ENCODE measurements around the gene PRR18.
A peak's percentile ranks its signal among the peaks of the same experiment; 100 is the strongest.

PRR18 gene

DNA sequence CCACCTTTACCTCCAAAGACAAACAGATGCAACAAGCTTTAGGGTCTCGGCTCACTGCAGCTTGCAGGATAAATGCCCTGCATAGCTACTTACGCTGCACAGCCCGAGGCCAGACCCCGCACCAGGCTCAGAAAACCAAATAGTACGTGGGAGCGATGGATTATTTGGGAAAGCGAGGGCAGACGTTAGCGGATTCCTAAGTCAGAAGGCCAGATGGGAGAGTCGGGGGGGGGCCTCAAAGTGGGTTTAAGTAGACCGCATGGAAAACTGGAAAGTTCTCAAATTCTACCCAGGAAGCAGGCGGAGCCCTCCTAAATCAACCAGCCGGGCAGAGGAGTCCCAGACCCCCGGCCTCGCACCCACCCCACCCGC is 33.8 kb upstream of the PRR18 start:
- Histone ChIP-seq H3K27me3 (ENCODE audit: insufficient read depth, low read length, poor library complexity) (no peaks in the 10 kb centered on the region), H3K79me2 (ENCODE audit: insufficient read depth, low read length) (peaks cover 60% of the 10 kb centered on the region), H3K4me2 (ENCODE audit: insufficient read depth, low read length) (peak overlapping the region; percentile 67), H3K27ac (ENCODE audit: low read length) (peak overlapping the region; percentile 77), H3K36me3 (ENCODE audit: insufficient read depth, low read length) (peaks cover 35% of the 10 kb centered on the region), H3K9me3 (ENCODE audit: insufficient read depth, low read length, severe bottlenecking) (no peaks in the 10 kb centered on the region), H3K9ac (ENCODE audit: low read depth, low read length) (peak overlapping the region; percentile 87), H2AFZ (ENCODE audit: low read depth, low read length) (peak overlapping the region; percentile 90), H4K20me1 (ENCODE audit: insufficient read depth, low read length) (peaks cover 38% of the 10 kb centered on the region), H3K4me3 (ENCODE audit: low read depth in 1 of 2, low read length in 2 of 2) (peak overlapping the region; percentile 76 to 79), H3K4me1 (ENCODE audit: insufficient read depth, low read length) (peaks cover 55% of the 10 kb centered on the region)
- DNase-seq, result peak; percentile 41
- ATAC-seq (ENCODE audit: insufficient read depth, low read depth), result peak; percentile 53
- TF ChIP-seq, protein P1, sequence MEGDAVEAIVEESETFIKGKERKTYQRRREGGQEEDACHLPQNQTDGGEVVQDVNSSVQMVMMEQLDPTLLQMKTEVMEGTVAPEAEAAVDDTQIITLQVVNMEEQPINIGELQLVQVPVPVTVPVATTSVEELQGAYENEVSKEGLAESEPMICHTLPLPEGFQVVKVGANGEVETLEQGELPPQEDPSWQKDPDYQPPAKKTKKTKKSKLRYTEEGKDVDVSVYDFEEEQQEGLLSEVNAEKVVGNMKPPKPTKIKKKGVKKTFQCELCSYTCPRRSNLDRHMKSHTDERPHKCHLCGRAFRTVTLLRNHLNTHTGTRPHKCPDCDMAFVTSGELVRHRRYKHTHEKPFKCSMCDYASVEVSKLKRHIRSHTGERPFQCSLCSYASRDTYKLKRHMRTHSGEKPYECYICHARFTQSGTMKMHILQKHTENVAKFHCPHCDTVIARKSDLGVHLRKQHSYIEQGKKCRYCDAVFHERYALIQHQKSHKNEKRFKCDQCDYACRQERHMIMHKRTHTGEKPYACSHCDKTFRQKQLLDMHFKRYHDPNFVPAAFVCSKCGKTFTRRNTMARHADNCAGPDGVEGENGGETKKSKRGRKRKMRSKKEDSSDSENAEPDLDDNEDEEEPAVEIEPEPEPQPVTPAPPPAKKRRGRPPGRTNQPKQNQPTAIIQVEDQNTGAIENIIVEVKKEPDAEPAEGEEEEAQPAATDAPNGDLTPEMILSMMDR (IDR thresholded peaks at IDR 0.05; ENCODE audit: borderline replicate concordance, extremely low read depth, low read length, poor library complexity, severe bottlenecking), result no peak
- no peak for TF ChIP-seq EZH2 (IDR thresholded peaks at IDR 0.05; ENCODE audit: borderline replicate concordance, low read depth, low read length, severe bottlenecking)

DNA sequence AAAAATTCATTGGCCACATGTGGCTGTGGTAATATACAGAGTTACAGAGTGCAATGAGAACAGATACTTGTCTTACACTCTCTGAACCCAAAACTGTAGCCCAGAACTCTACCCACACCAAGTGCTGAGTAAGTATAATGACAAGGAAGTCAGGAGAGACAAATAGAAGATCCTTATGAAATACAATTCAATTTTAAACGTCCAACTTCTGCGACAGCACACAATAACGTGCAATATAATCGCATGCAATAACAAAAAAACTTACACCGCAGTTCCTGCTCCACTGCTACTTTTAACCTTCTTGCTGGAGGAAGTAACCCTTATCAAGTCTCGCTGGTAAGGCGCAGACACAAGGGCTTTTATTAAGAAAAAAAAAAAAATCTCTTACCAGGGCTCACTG is 33.3 kb upstream of the PRR18 start:
- Histone ChIP-seq H3K36me3 (ENCODE audit: insufficient read depth, low read length) (peaks cover 40% of the 10 kb centered on the region), H3K4me3 (ENCODE audit: low read depth in 1 of 2, low read length in 2 of 2) (peak overlapping the region; percentile 76 to 79), H3K4me2 (ENCODE audit: insufficient read depth, low read length) (peak overlapping the region; percentile 67), H4K20me1 (ENCODE audit: insufficient read depth, low read length) (peaks cover 39% of the 10 kb centered on the region), H3K9ac (ENCODE audit: low read depth, low read length) (peak overlapping the region; percentile 87), H3K27ac (ENCODE audit: low read length) (peak overlapping the region; percentile 77), H3K27me3 (ENCODE audit: insufficient read depth, low read length, poor library complexity) (no peaks in the 10 kb centered on the region), H3K79me2 (ENCODE audit: insufficient read depth, low read length) (peaks cover 65% of the 10 kb centered on the region), H3K4me1 (ENCODE audit: insufficient read depth, low read length) (peaks cover 60% of the 10 kb centered on the region), H2AFZ (ENCODE audit: low read depth, low read length) (peak overlapping the region; percentile 90), H3K9me3 (ENCODE audit: insufficient read depth, low read length, severe bottlenecking) (no peaks in the 10 kb centered on the region)
- TF ChIP-seq, protein P1 (IDR thresholded peaks at IDR 0.05; ENCODE audit: borderline replicate concordance, extremely low read depth, low read length, poor library complexity, severe bottlenecking), result no peak
- TF ChIP-seq EZH2 (IDR thresholded peaks at IDR 0.05; ENCODE audit: borderline replicate concordance, low read depth, low read length, severe bottlenecking), result no peak
- ATAC-seq (ENCODE audit: insufficient read depth, low read depth) (peak; percentile 23), DNase-seq (no peak)

- peaks cover 91% of the 10 kb centered on the region for H3K79me2 ChIP-seq (ENCODE audit: insufficient read depth, low read length)
- no peak overlapping the region for H2AFZ ChIP-seq (ENCODE audit: low read depth, low read length)
- no peak for ATAC-seq (ENCODE audit: insufficient read depth, low read depth)
- peaks cover 60% of the 10 kb centered on the region for H3K36me3 ChIP-seq (ENCODE audit: insufficient read depth, low read length)
- peak overlapping the region; percentile 4; the same call in 1 of the 2 replicates for H3K27ac ChIP-seq (ENCODE audit: low read length)
- H3K9ac ChIP-seq (ENCODE audit: low read depth, low read length), result no peak overlapping the region
- H3K9me3 ChIP-seq (ENCODE audit: insufficient read depth, low read length, severe bottlenecking), result no peaks in the 10 kb centered on the region
- H3K27me3 ChIP-seq (ENCODE audit: insufficient read depth, low read length, poor library complexity), result no peaks in the 10 kb centered on the region
- peaks cover 86% of the 10 kb centered on the region for H3K4me1 ChIP-seq (ENCODE audit: insufficient read depth, low read length)
- peaks cover 46% of the 10 kb centered on the region for H4K20me1 ChIP-seq (ENCODE audit: insufficient read depth, low read length)
- H3K4me3 ChIP-seq (ENCODE audit: low read depth in 1 of 2, low read length in 2 of 2), result peak overlapping the region in 1 of 2 experiments; percentile 76; a peak in 2 of 4 replicates
- H3K4me2 ChIP-seq (ENCODE audit: insufficient read depth, low read length), result peak overlapping the region; percentile 67
- no peak for TF ChIP-seq EZH2 (IDR thresholded peaks at IDR 0.05; ENCODE audit: borderline replicate concordance, low read depth, low read length, severe bottlenecking)
- TF ChIP-seq, protein P1 (IDR thresholded peaks at IDR 0.05; ENCODE audit: borderline replicate concordance, extremely low read depth, low read length, poor library complexity, severe bottlenecking), result no peak
- no peak for DNase-seq
Observed at GRCh38 chr6:166338854-166339253, 30.7 kb upstream of the PRR18 start.
